GM18498 (cell line): Measurements from ENCODE around the gene EIF5.
A peak's percentile ranks its signal among the peaks of the same experiment; 100 is the strongest.

Experiments
- ATAC-seq: cut with Tn5 transposase; IDR thresholded peaks from one replicate; pipeline ENCODE4 v1.9.1; 2021; ENCODE audit warnings: mild to moderate bottlenecking, moderate library complexity; ENCODE audit not compliant: unreplicated experiment

EIF5 gene

GRCh38 chr14:103361867-103362266 lies 27.8 kb downstream of the EIF5 start:
- no peak for ATAC-seq

DNA sequence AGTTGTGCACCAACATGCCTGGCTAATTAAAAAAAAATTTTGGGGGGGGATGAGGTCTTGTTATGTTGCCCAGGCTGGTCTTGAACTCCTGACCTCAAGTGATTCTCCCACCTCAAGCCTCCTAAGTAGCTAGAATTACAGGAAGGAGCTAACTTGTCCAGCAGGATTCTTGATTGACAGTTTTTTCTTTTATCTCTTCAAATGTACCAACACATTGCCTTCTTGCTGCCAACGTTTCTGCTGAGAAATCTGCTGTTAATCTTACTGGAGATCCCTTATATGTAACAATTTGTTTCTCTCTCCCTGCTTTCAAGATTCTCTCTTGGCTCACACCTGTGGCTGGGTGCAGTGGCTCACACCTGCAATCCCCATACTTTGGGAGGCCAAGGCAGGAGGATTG lies 28.7 kb downstream of the EIF5 start:
- ATAC-seq: no peak

GRCh38 chr14:103366741-103367140 lies 32.7 kb downstream of the EIF5 start:
- ATAC-seq: no peak

- ATAC-seq: no peak
Observed at GRCh38 chr14:103367995-103368394, 34.0 kb downstream of the EIF5 start.

DNA sequence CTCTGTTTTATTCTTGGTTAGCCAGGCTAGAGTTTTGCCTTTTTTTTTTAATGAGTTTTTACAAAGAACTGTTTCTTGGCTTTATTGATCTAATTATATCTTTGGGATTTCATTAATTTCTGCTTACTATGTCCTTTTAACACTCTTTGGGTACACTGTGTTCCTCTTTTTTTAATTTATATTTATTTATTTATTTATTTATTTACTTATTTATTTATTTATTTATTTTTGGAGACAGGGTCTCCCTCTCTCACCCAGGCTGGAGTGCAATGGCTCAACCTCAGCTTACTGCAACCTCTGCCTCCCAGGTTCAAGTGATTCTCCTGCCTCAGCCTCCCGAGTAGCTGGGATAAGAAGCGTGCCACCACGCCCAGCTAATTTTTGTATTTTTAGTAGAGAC lies 36.0 kb downstream of the EIF5 start:
- no peak for ATAC-seq

GRCh38 chr14:103372017-103372416 lies 38.0 kb downstream of the EIF5 start:
- ATAC-seq: no peak

DNA sequence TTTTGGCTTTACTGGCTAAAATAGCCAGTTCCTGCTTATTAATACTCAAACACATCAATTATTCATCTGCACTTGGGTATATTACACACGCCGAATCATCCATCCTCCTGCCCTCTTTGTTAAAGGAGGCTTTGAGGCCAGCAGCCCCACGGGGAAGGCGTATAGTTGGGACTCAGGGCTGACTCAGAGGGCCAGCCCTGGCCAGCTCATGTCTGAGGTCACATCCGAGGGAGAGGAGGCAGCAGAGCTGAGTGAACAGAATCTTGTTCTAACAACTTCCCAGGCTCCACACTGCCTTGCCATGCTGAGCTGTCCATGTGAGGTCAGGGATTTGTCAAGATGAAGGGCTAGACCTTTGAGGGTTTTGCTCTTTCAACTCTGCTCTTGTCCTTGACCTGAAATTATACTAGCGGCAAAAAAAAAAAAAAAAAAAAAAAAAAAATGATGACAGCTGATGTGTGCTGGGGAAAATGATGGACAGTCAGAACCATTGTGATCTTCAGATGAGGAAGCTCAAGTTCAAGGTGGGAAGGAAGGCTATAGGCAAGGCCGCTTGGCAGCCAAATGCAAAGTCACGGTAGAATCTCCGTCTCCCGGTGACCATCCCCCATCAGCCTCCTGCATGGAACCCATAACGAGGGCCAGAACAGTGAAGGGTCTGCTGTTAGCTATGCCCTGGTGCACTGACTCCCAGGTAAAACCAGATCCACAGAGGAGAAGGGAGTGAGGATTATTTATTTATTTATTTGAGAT lies 38.7 kb downstream of the EIF5 start:
- no peak for ATAC-seq

DNA sequence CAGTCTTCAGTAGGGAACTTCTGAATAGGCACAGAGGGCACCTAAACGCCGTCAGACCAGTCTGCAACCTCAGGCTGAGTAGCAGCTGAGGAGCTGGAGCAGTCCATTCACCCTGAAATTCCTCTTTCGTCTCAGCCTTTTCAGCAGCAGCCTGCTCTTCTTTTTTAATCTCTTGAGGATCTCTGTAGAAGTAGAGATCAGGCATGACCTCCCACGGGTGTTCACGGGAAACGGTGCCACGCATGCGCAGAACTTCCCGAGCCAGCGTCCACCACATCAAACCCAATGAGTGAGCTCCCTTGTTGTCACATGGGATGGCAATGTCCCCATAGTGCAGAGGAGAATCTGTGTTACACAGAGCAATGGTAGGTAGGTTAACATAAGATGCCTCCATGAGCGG lies 40.1 kb downstream of the EIF5 start:
- no peak for ATAC-seq

- no peak for ATAC-seq
Observed at GRCh38 chr14:103377522-103378037, 43.5 kb downstream of the EIF5 start.

DNA sequence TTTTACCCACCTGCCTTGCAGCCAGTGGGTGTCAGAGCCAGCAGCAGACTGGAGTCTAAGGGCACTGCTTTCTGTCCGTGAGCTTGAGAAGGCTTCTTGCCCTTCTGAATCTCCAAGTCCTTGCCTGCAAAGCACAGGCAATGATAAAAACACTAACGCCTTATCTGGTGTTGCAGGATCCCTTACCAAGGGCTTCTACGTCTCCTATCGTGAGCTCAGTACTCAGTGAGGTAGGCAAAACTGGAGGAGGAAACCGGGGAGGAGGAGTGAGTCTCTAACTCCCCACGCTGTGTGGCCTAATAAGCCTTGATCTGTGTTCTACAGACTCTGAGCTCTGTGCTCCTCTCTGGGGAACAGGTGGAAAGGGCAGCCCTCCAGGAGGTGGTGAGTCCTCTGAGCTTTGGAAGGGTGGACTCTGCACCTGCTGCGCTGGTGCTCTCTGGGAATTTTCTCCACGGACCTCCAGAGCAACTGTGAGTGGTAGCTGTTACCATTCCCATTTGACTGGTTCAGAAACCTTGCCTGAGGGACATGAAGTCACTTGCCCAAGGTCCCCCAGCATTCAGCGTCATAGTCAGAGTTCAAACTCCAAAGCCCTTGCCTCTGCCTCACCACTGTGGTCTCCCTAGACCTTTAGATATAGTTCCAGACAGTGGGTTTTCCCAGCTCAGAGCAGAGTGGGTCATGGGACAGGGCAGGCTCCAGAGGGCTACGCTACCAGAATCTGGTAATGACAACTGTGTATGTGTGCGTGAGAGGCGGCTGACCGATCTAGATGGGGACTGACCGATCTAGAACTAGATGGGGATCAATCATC lies 44.2 kb downstream of the EIF5 start:
- ATAC-seq: no peak

DNA sequence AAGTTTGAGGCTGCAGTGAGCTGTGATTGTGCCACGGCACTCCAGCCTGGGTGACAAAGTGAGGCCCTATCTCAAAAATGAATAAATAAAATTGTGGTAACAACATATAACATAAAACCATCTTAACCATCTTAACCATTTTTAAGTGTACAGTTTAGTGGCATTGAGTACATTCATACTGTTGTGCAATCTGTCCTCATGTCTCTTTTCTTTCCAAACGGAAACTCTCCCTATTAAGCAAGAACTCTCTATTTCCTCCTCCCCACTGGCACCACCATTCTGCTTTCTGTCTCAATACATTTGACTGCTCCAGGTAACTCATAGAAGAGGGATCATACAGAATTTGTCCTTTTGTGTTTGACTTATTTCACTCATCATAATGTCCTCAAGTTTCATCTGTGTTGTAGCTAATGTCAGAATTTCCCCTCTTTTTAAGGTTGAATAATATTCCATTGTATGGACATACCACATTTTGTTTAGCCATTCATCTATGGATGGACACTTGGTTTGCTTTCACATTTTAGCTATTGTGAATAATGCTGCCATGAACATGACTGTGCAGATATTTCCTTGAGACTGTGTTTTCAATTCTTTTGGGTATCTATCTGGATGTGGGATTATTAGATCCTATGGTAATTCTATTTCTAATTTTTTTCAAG lies 46.8 kb downstream of the EIF5 start:
- ATAC-seq: no peak

DNA sequence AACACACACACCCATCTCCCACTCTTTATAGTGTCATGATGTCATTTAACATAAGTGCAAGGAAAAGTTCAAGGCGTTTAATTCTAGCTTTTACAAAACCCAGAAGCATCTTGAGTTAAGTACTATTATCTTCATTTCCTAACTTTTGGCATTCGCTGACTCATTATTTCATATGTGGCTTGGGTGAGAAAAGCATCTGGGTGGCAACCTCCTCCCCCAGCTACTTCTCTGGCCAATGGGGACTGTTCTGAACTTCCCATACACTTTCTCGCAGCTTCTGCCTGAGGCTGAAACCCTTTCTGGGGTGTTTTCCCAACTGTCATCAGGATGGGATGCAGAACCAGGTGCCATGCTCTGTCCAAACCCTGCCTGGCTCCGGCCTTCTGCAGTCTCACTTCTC lies 48.3 kb downstream of the EIF5 start:
- no peak for ATAC-seq

GRCh38 chr14:103384450-103385151 lies 50.6 kb downstream of the EIF5 start:
- no peak for ATAC-seq

GRCh38 chr14:103385152-103385928 lies 51.3 kb downstream of the EIF5 start, which contains the start of gene MARK3:
Gene MARK3 (plus strand): TSS chr14:103385415. CDS start chr14:103386030, 615 bp downstream.
- ATAC-seq: peak; percentile 93

- peak; percentile 3 for ATAC-seq
Observed at GRCh38 chr14:103385929-103386712, 52.1 kb downstream of the EIF5 start.

GRCh38 chr14:103386713-103387329 lies 52.8 kb downstream of the EIF5 start:
- no peak for ATAC-seq

- no peak for ATAC-seq
Observed at GRCh38 chr14:103388664-103389063, 54.6 kb downstream of the EIF5 start.

GRCh38 chr14:103390605-103391004 lies 56.6 kb downstream of the EIF5 start:
- ATAC-seq: no peak

DNA sequence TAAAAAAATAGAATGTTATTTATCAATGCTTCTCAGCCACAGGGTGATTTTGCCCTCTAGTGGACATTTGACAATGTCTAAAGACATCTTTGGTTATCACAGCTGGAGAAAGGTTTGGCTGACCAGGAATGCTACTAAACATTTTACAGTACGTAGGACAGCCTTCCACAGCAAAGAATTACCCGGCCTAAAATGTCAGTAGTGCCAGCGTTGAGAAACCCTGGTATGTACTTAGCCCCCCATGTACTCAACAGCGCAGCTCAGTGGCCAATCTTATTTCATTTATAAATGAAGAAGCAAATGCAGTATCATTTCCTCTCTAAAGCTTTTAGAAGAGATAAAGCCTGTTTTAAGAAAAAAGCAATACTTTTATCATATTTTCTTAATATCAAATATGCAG lies 57.0 kb downstream of the EIF5 start:
- ATAC-seq: no peak
